Measurements from ENCODE around the gene MYL12A. TPM values are rescaled to one million over a fixed set of nuclear protein-coding genes. Genes with fewer than 3 reads are reported as not detected.

MYL12A gene
- total RNA-seq, 1 donor from 2014 or later, result 430 TPM

GRCh38 chr18:3255611-3256165, 8.1 kb downstream of the MYL12A start:
- H3K27ac Mint-ChIP-seq (ENCODE audit: unreplicated experiment), result no peak overlapping the region
- H3K9me3 Mint-ChIP-seq (ENCODE audit: unreplicated experiment), result no peaks in the 10 kb centered on the region
- peaks cover 47% of the 10 kb centered on the region for H3K4me1 Mint-ChIP-seq (ENCODE audit: unreplicated experiment)
- H3K27me3 Mint-ChIP-seq (ENCODE audit: unreplicated experiment), result peaks cover 2% of the 10 kb centered on the region
- H3K4me3 Mint-ChIP-seq (ENCODE audit: unreplicated experiment), result peak overlapping the region; percentile 28
- TF ChIP-seq CTCF (IDR thresholded peaks at IDR 0.05; ENCODE audit: unreplicated experiment), result no peak
- H3K36me3 Mint-ChIP-seq (ENCODE audit: low read depth, unreplicated experiment), result peaks cover 41% of the 10 kb centered on the region
- DNase-seq (ENCODE audit: low spot score), result no peak

GRCh38 chr18:3256693-3257626, 9.4 kb downstream of the MYL12A start:
- H3K4me3 Mint-ChIP-seq (ENCODE audit: unreplicated experiment), result no peak overlapping the region
- H3K27ac Mint-ChIP-seq (ENCODE audit: unreplicated experiment), result peak overlapping the region; percentile 40
- DNase-seq (ENCODE audit: low spot score), result no peak
- no peak for TF ChIP-seq CTCF (IDR thresholded peaks at IDR 0.05; ENCODE audit: unreplicated experiment)
- H3K36me3 Mint-ChIP-seq (ENCODE audit: low read depth, unreplicated experiment), result peaks cover 41% of the 10 kb centered on the region
- H3K27me3 Mint-ChIP-seq (ENCODE audit: unreplicated experiment), result peaks cover 9% of the 10 kb centered on the region
- H3K9me3 Mint-ChIP-seq (ENCODE audit: unreplicated experiment), result no peaks in the 10 kb centered on the region
- H3K4me1 Mint-ChIP-seq (ENCODE audit: unreplicated experiment), result peaks cover 46% of the 10 kb centered on the region

GRCh38 chr18:3257627-3258120, 10.1 kb downstream of the MYL12A start:
- peaks cover 45% of the 10 kb centered on the region for H3K4me1 Mint-ChIP-seq (ENCODE audit: unreplicated experiment)
- no peak for DNase-seq (ENCODE audit: low spot score)
- TF ChIP-seq CTCF (IDR thresholded peaks at IDR 0.05; ENCODE audit: unreplicated experiment), result no peak
- peak overlapping the region; percentile 40 for H3K27ac Mint-ChIP-seq (ENCODE audit: unreplicated experiment)
- H3K9me3 Mint-ChIP-seq (ENCODE audit: unreplicated experiment), result no peaks in the 10 kb centered on the region
- peak overlapping the region; percentile 30 for H3K4me3 Mint-ChIP-seq (ENCODE audit: unreplicated experiment)
- H3K36me3 Mint-ChIP-seq (ENCODE audit: low read depth, unreplicated experiment), result peaks cover 42% of the 10 kb centered on the region
- peaks cover 11% of the 10 kb centered on the region for H3K27me3 Mint-ChIP-seq (ENCODE audit: unreplicated experiment)

- Mint-ChIP-seq H3K27me3 (ENCODE audit: unreplicated experiment) (peaks cover 23% of the 10 kb centered on the region), H3K27ac (ENCODE audit: unreplicated experiment) (peak overlapping the region; percentile 100), H3K36me3 (ENCODE audit: low read depth, unreplicated experiment) (peaks cover 24% of the 10 kb centered on the region), H3K4me3 (ENCODE audit: unreplicated experiment) (peak overlapping the region; percentile 96), H3K9me3 (ENCODE audit: unreplicated experiment) (no peaks in the 10 kb centered on the region), H3K4me1 (ENCODE audit: unreplicated experiment) (peaks cover 53% of the 10 kb centered on the region)
- no peak for DNase-seq (ENCODE audit: low spot score)
- no peak for TF ChIP-seq CTCF (IDR thresholded peaks at IDR 0.05; ENCODE audit: unreplicated experiment)
Observed at GRCh38 chr18:3260995-3261372, 13.4 kb downstream of the MYL12A start.
